Neural progenitor cell (in vitro differentiated cells): Measurements from ENCODE around the gene SMARCAD1. TPM values are rescaled to one million over a fixed set of nuclear protein-coding genes. Genes with fewer than 3 reads are reported as not detected.

Source experiments
- DNase-seq: peaks from one replicate; pipeline ENCODE4 v3.0.0-alpha.2; 2016; ENCODE audit warnings: low spot score
- H2AFZ ChIP-seq: fragments of 200-600 bp; sonication (generic); replicated peaks from 2 replicates; pipeline ENCODE4 v1.6.1; 2016; ENCODE audit warnings: antibody characterized with exemption
- H3F3A ChIP-seq: fragments of 200-600 bp; sonication (generic); 2 replicates; pipeline ENCODE4 v1.6.1; 2016; ENCODE audit warnings: antibody characterized with exemption, low read depth
- H3K27ac ChIP-seq: fragments of 200-600 bp; sonication (generic); 2 replicates; pipeline ENCODE4 v1.5.1; 2016; ENCODE audit warnings: mild to moderate bottlenecking
- H3K27me3 ChIP-seq: fragments of 200-600 bp; sonication (generic); 2 replicates; pipeline ENCODE4 v1.6.1; 2016; ENCODE audit warnings: mild to moderate bottlenecking, moderate library complexity
- H3K36me3 ChIP-seq: fragments of 200-600 bp; sonication (generic); 2 replicates; pipeline ENCODE4 v1.5.1; 2016
- H3K4me1 ChIP-seq: fragments of 200-600 bp; sonication (generic); 2 replicates; pipeline ENCODE4 v1.6.1; 2016; ENCODE audit warnings: mixed run types
- H3K4me2 ChIP-seq: fragments of 200-600 bp; sonication (generic); 2 replicates; pipeline ENCODE4 v1.6.1; 2016
- H3K4me3 ChIP-seq: fragments of 200-600 bp; sonication (generic); 2 replicates; pipeline ENCODE4 v1.5.1; 2016
- H3K79me2 ChIP-seq: fragments of 200-600 bp; sonication (generic); 2 replicates; pipeline ENCODE4 v1.6.1; 2016; ENCODE audit warnings: low read depth
- H3K9ac ChIP-seq: fragments of 200-600 bp; sonication (generic); 2 replicates; pipeline ENCODE4 v1.6.1; 2016
- H3K9me3 ChIP-seq: fragments of 200-600 bp; sonication (generic); 2 replicates; pipeline ENCODE4 v1.5.1; 2016; ENCODE audit warnings: low read depth
- H4K20me1 ChIP-seq: fragments of 200-600 bp; sonication (generic); 2 replicates; pipeline ENCODE4 v1.6.1; 2016; ENCODE audit warnings: low read depth
- H3K27ac Mint-ChIP-seq: 3 replicates; pipeline ENCODE4 v1.8.0; 2021; ENCODE audit warnings: mixed read lengths
- H3K27me3 Mint-ChIP-seq: 2 replicates; pipeline ENCODE4 v1.8.0; 2022; ENCODE audit warnings: low read depth, mild to moderate bottlenecking, inconsistent platforms, moderate library complexity, mixed read lengths; ENCODE audit not compliant: insufficient read depth
- H3K36me3 Mint-ChIP-seq: 3 replicates; pipeline ENCODE4 v1.8.0; 2021; ENCODE audit warnings: mixed read lengths
- H3K4me1 Mint-ChIP-seq: 3 replicates; pipeline ENCODE4 v1.8.0; 2021; ENCODE audit warnings: mixed read lengths
- H3K4me3 Mint-ChIP-seq: 3 replicates; pipeline ENCODE4 v1.8.0; 2021; ENCODE audit warnings: mild to moderate bottlenecking, moderate library complexity, mixed read lengths
- H3K9me3 Mint-ChIP-seq: 3 replicates; pipeline ENCODE4 v1.8.0; 2020; ENCODE audit warnings: mixed read lengths
- EZH2 ChIP-seq: fragments of 200-600 bp; sonication (generic); IDR thresholded peaks from 2 replicates; pipeline ENCODE4 v1.6.1; 2017; ENCODE audit warnings: antibody characterized with exemption, mild to moderate bottlenecking, moderate library complexity
- EZH2phosphoT487 ChIP-seq: fragments of 200-600 bp; sonication (generic); IDR thresholded peaks from 2 replicates; pipeline ENCODE4 v1.6.1; 2017; ENCODE audit warnings: antibody characterized with exemption
- total RNA-seq: library from RNA; depleted of rRNA; stranded (reverse); fragments of >200 nt; gene quantifications from 2 replicates; pipeline ENCODE4 v1.2.3, GENCODE V29; 2015; ENCODE audit warnings: low replicate concordance
- TF ChIP-seq, protein P1 (sequence below): fragments of 200-600 bp; sonication (generic); IDR thresholded peaks from 2 replicates; pipeline ENCODE4 v1.5.1; 2017; ENCODE audit warnings: antibody characterized with exemption, mild to moderate bottlenecking

The SMARCAD1 gene
- total RNA-seq, 1 donor from 2014 or later = 115 TPM

DNA sequence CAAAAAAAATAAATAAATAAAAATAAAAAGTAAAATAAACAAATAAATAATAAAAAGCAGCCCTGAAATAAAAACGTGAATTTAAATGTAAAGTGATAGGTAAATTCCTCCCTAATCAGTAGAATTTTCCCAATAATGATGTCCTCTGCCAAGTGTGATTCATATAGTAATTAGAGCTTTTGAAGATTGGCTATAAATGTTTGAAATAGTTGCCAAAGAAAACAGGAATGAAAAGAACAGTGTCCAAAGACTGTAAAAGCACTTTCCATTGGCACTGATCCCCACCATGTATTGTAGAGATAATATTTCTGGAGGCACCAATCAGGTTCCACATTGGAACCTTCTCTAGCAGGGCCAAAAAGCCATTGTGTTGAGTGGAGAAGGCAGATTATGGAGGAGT lies 25.9 kb upstream of the SMARCAD1 start:
- Histone ChIP-seq H4K20me1 (no peaks in the 10 kb centered on the region), H3K4me3 (no peak overlapping the region), H3K9me3 (no peaks in the 10 kb centered on the region), H2AFZ (no peak overlapping the region), H3K27me3 (no peaks in the 10 kb centered on the region), H3K4me2 (no peak overlapping the region), H3F3A (no peaks in the 10 kb centered on the region), H3K79me2 (no peaks in the 10 kb centered on the region), H3K9ac (no peak overlapping the region), H3K36me3 (no peaks in the 10 kb centered on the region), H3K4me1 (no peaks in the 10 kb centered on the region), H3K27ac (no peak overlapping the region)
- Mint-ChIP-seq H3K27me3 (no peaks in the 10 kb centered on the region), H3K9me3 (no peaks in the 10 kb centered on the region), H3K36me3 (no peaks in the 10 kb centered on the region), H3K4me3 (no peak overlapping the region), H3K4me1 (no peaks in the 10 kb centered on the region), H3K27ac (no peak overlapping the region)
- TF ChIP-seq, protein P1, sequence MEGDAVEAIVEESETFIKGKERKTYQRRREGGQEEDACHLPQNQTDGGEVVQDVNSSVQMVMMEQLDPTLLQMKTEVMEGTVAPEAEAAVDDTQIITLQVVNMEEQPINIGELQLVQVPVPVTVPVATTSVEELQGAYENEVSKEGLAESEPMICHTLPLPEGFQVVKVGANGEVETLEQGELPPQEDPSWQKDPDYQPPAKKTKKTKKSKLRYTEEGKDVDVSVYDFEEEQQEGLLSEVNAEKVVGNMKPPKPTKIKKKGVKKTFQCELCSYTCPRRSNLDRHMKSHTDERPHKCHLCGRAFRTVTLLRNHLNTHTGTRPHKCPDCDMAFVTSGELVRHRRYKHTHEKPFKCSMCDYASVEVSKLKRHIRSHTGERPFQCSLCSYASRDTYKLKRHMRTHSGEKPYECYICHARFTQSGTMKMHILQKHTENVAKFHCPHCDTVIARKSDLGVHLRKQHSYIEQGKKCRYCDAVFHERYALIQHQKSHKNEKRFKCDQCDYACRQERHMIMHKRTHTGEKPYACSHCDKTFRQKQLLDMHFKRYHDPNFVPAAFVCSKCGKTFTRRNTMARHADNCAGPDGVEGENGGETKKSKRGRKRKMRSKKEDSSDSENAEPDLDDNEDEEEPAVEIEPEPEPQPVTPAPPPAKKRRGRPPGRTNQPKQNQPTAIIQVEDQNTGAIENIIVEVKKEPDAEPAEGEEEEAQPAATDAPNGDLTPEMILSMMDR = no peak
- TF ChIP-seq EZH2phosphoT487 (no peak), EZH2 (no peak)
- no peak for DNase-seq

DNA sequence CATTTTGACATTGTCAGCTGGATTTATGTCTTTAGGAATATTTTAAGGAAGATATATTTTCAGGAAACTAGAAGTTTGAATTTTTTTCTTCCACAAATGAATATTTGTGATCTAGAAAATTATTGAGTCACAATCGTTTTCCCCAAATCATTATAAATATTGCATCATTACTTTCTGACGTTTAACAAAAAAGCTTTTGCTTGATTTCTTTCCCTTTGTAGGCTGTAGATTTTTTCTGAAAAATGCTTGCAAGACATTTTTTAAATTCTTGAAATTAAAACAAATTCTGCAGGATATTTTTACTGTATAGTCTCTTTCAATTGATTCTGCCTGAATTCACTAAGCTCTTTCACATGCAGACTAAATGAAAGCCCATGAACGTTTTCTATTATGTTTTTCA lies 4.9 kb upstream of the SMARCAD1 start:
- H3K79me2 ChIP-seq = peaks cover under 1% of the 10 kb centered on the region

DNA sequence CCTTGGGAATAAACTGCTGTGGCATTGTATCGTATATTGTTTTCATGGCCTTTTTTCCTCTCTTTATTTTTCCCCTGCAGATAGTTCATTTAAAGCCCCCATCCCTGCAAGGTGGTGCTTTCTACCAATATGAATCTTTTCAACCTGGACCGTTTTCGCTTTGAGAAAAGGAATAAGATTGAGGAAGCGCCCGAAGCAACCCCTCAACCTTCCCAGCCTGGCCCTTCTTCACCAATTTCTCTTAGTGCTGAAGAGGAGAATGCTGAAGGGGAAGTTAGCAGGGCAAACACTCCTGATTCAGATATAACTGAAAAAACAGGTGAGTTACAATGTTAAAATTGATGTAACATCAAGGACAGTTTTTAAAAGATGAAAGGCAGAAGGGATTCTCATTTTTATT lies 601 bp downstream of the SMARCAD1 start:
- Histone ChIP-seq H3K9ac (peak overlapping the region; percentile 91), H3K36me3 (peaks cover 7% of the 10 kb centered on the region), H3F3A (no peaks in the 10 kb centered on the region), H2AFZ (peak overlapping the region; percentile 88), H3K27me3 (no peaks in the 10 kb centered on the region), H3K4me1 (peaks cover 19% of the 10 kb centered on the region), H3K4me2 (peak overlapping the region; percentile 96), H3K27ac (peak overlapping the region; percentile 89), H4K20me1 (no peaks in the 10 kb centered on the region), H3K79me2 (peaks cover 55% of the 10 kb centered on the region), H3K9me3 (no peaks in the 10 kb centered on the region), H3K4me3 (peak overlapping the region; percentile 65)
- no peak for DNase-seq
- Mint-ChIP-seq H3K36me3 (peaks cover 27% of the 10 kb centered on the region), H3K4me1 (peaks cover 20% of the 10 kb centered on the region), H3K9me3 (no peaks in the 10 kb centered on the region), H3K4me3 (peak overlapping the region; percentile 100), H3K27me3 (no peaks in the 10 kb centered on the region), H3K27ac (peak overlapping the region; percentile 100)
- TF ChIP-seq EZH2phosphoT487 (no peak), EZH2 (no peak)
- TF ChIP-seq, protein P1 = no peak

More for the DNA sequence above, 4.9 kb upstream of the SMARCAD1 start:
- no peaks in the 10 kb centered on the region for H3K36me3 Mint-ChIP-seq
- Histone ChIP-seq H3K9me3 (peaks cover 12% of the 10 kb centered on the region), H3K36me3 (no peaks in the 10 kb centered on the region), H2AFZ (no peak overlapping the region), H3K27me3 (no peaks in the 10 kb centered on the region), H3K4me2 (no peak overlapping the region), H3F3A (no peaks in the 10 kb centered on the region), H3K27ac (no peak overlapping the region), H3K4me3 (no peak overlapping the region), H3K9ac (no peak overlapping the region), H4K20me1 (no peaks in the 10 kb centered on the region), H3K4me1 (no peaks in the 10 kb centered on the region)
- H3K27ac Mint-ChIP-seq = no peak overlapping the region
- no peaks in the 10 kb centered on the region for H3K27me3 Mint-ChIP-seq
- H3K9me3 Mint-ChIP-seq = peaks cover 2% of the 10 kb centered on the region
- DNase-seq = no peak
- H3K4me1 Mint-ChIP-seq = no peaks in the 10 kb centered on the region
- no peak for TF ChIP-seq EZH2
- TF ChIP-seq, protein P1 = no peak
- TF ChIP-seq EZH2phosphoT487 = no peak
- no peak overlapping the region for H3K4me3 Mint-ChIP-seq
